ENCODE results near the gene DUXA.

The DUXA gene

DNA sequence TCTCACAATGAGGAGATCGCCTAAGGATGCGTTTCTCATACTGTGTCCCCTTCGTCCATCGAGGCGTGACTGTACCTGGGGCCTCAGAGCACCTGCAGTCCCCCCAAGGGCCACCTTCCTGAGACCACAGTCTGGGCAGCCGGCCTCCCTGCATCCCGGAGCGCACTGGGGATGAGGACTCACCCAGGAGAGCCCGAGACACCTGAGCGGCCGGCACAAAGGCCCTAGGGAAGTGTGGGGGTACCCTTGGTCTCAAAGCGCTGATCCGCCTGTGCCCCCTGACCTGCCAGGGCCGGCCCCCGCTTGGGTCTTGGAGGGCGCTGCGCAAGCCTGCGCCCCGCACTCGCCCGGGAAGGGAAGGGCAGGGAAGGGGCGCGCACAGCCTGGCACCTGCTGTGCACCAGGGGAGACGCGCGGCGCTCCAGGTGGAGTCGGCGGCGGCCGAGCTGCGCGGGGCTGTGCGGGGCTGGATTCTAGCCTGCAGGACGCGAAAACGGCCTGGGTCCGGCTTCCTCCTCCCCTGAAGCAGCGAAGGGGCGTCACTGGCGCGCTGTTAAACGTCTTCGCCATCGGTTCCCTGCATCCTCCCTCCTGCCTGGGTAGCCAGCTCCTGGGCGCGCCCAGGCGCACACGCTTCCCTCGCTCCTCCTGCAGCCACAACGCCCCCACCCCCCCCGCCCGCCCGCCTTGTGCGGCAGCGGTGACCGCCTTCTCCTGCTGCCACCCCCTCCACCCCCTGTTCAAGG lies 61.1 kb downstream of the DUXA start:
- FAIRE-seq: no peak

All from G401.6 (cell line).